Transverse colon (tissue), 4 donors: ENCODE measurements around the gene CYP46A1. TPM values are rescaled to one million over a fixed set of nuclear protein-coding genes. Genes with fewer than 3 reads are reported as not detected.

Experiments used
- DNase-seq: peaks from one replicate; pipeline ENCODE4 v3.0.0-alpha.2; 2019
- H3K27ac ChIP-seq, 4 donors: fragments of 200-600 bp; sonication (generic); 2 replicates each; pipeline ENCODE4 v1.5.1; 2016 to 2018; ENCODE audit warnings: inconsistent platforms in 4 of 4
- H3K27me3 ChIP-seq: fragments of 200-600 bp; sonication (generic); 2 replicates; pipeline ENCODE4 v1.5.1; 2017; ENCODE audit warnings: inconsistent platforms
- H3K36me3 ChIP-seq, 4 donors: fragments of 200-600 bp; sonication (generic); 2 replicates each; pipeline ENCODE4 v1.5.1; 2017 to 2019; ENCODE audit warnings: inconsistent platforms in 4 of 4
- H3K4me1 ChIP-seq, 4 donors: fragments of 200-600 bp; sonication (generic); 2 replicates each; pipeline ENCODE4 v1.5.1; 2017 to 2020; ENCODE audit warnings: inconsistent platforms in 4 of 4
- H3K4me3 ChIP-seq, 4 donors: fragments of 200-600 bp; sonication (generic); 1 replicate in 1 of 4; 2 replicates in 3 of 4; pipeline versions ENCODE4 v1.5.1 to v1.6.1; 2017 to 2019; ENCODE audit warnings: inconsistent platforms in 4 of 4
- H3K9me3 ChIP-seq, 2 donors: fragments of 200-600 bp; sonication (generic); 2 replicates each; pipeline ENCODE4 v1.5.1; 2017 to 2019; ENCODE audit warnings: inconsistent platforms in 2 of 2
- CTCF ChIP-seq, 5 experiments: fragments of 200-600 bp in 3 of 5; fragments of 450-650 bp in 2 of 5; sonication (generic) in 3 of 5; IDR thresholded peaks; 1 replicate in 2 of 5; 2 replicates in 3 of 5; pipeline ENCODE4 v1.5.1; 2016 to 2017; ENCODE audit warnings: antibody characterized with exemption in 5 of 5, inconsistent platforms in 3 of 5, mild to moderate bottlenecking in 2 of 5, moderate library complexity in 1 of 5
- EP300 ChIP-seq: sonication (generic); formaldehyde crosslinking; IDR thresholded peaks from one replicate; pipeline ENCODE4 v1.6.1; 2017; ENCODE audit warnings: antibody characterized with exemption, low read depth
- POLR2A ChIP-seq: fragments of 450-650 bp; IDR thresholded peaks from one replicate; pipeline ENCODE4 v1.6.1; 2016; ENCODE audit warnings: antibody characterized with exemption, mild to moderate bottlenecking, moderate library complexity
- POLR2AphosphoS5 ChIP-seq, 3 donors: sonication (generic); formaldehyde crosslinking; IDR thresholded peaks; one replicate each; pipeline ENCODE4 v1.6.1; 2016; ENCODE audit warnings: antibody characterized with exemption in 3 of 3
- WGBS, 2 donors: methylation state at CpG; one replicate each; pipeline ENCODE4 v1.1.5; 2018; ENCODE audit warnings: low coverage in 1 of 2; 5-methylcytosine and 5-hydroxymethylcytosine counted together
- in situ Hi-C, 4 donors: fragments of 200-750 bp; cut with MboI; loops; one replicate each; pipeline versions ENCODE4 v1.15.0 to v1.15.1; 2017; ENCODE audit warnings: low sequenced_read_pairs in 3 of 4, low pct_ligation_motif_present in 1 of 4, low pct_unique_long_range_greater_than_20kb in 1 of 4
- intact Hi-C: fragments of 100-400 bp; cut with DNase I; formaldehyde crosslinking; loops from one replicate; pipeline ENCODE4 v1.15.1; 2023; ENCODE audit warnings: low total_unique reads
- total RNA-seq, 4 donors: library from RNA; depleted of rRNA; stranded (reverse); fragments of >200 nt; gene quantifications; one replicate each; pipeline ENCODE4 v1.1.0, GENCODE V29; 2016

Gene CYP46A1
- total RNA-seq, 4 donors from 2014 or later, result 0.27 to 0.75 (median 0.52) TPM

- H3K27me3 ChIP-seq, result peaks cover 40% of the 10 kb centered on the region
- WGBS, 2 donors, result 40 to 41% methylated on average over 1 of the region's 1 CpG
Observed at GRCh38 chr14:99657645-99658155, 26.4 kb upstream of the CYP46A1 start.

GRCh38 chr14:99658218-99658845 is 25.8 kb upstream of the CYP46A1 start:
- H3K36me3 ChIP-seq, result no peaks in the 10 kb centered on the region
- H3K4me1 ChIP-seq, result peaks cover 0 to 5% (median 0%) of the 10 kb centered on the region in 4 donors
- peaks cover 40% of the 10 kb centered on the region for H3K27me3 ChIP-seq
- in situ Hi-C loops, result no loop called here
- intact Hi-C loops, result no loop called here
- WGBS, 2 donors, result 48 to 67% methylated on average over 8 to 15 of the region's 15 CpGs
- no peak overlapping the region for H3K4me3 ChIP-seq
- TF ChIP-seq CTCF (IDR thresholded peaks at IDR 0.05), result no peak
- no peak for TF ChIP-seq POLR2AphosphoS5 (IDR thresholded peaks at IDR 0.05)
- TF ChIP-seq EP300, result no peak
- no peak for TF ChIP-seq POLR2A
- no peak overlapping the region for H3K27ac ChIP-seq
- DNase-seq, result no peak
- H3K9me3 ChIP-seq, result no peaks in the 10 kb centered on the region

More at GRCh38 chr14:99657645-99658155, 26.4 kb upstream of the CYP46A1 start:
- H3K9me3 ChIP-seq, result no peaks in the 10 kb centered on the region
- DNase-seq, result no peak
- H3K4me3 ChIP-seq, result no peak overlapping the region
- H3K27ac ChIP-seq, result no peak overlapping the region
- TF ChIP-seq POLR2AphosphoS5 (IDR thresholded peaks at IDR 0.05), result no peak
- no peak for TF ChIP-seq POLR2A
- TF ChIP-seq CTCF (IDR thresholded peaks at IDR 0.05), result no peak
- TF ChIP-seq EP300, result no peak
- H3K4me1 ChIP-seq, result peaks cover 0 to 5% (median 0%) of the 10 kb centered on the region in 4 donors
- intact Hi-C loops (no loop called here), in situ Hi-C loops (no loop called here)
- no peaks in the 10 kb centered on the region for H3K36me3 ChIP-seq

GRCh38 chr14:99659333-99659741 is 24.8 kb upstream of the CYP46A1 start:
- no peaks in the 10 kb centered on the region for H3K36me3 ChIP-seq
- no peak overlapping the region for H3K4me3 ChIP-seq
- H3K9me3 ChIP-seq, result no peaks in the 10 kb centered on the region
- intact Hi-C loops (no loop called here), in situ Hi-C loops (no loop called here)
- DNase-seq, result no peak
- peaks cover 0 to 2% (median 0%) of the 10 kb centered on the region in 4 donors for H3K4me1 ChIP-seq
- H3K27me3 ChIP-seq, result peaks cover 40% of the 10 kb centered on the region
- no peak overlapping the region for H3K27ac ChIP-seq
- TF ChIP-seq CTCF (IDR thresholded peaks at IDR 0.05) (peak in 2 of 5 experiments; percentile 12 to 23), EP300 (no peak)
- WGBS, 2 donors, result 7% methylated on average over 3 of the region's 58 CpGs; no CpG with 5 or more reads in 1 of the 2 donors

- H3K4me3 ChIP-seq, result no peak overlapping the region
- DNase-seq, result no peak
- no peaks in the 10 kb centered on the region for H3K9me3 ChIP-seq
- in situ Hi-C loops (no loop called here), intact Hi-C loops (no loop called here)
- WGBS, 2 donors, result 45% methylated on average over 37 of the region's 37 CpGs; no CpG with 5 or more reads in 1 of the 2 donors
- H3K27ac ChIP-seq, result no peak overlapping the region
- H3K36me3 ChIP-seq, result no peaks in the 10 kb centered on the region
- TF ChIP-seq EP300 (no peak), CTCF (IDR thresholded peaks at IDR 0.05) (no peak), POLR2AphosphoS5 (IDR thresholded peaks at IDR 0.05) (no peak), POLR2A (no peak)
- H3K4me1 ChIP-seq, result no peaks in the 10 kb centered on the region
- H3K27me3 ChIP-seq, result peaks cover 40% of the 10 kb centered on the region
Observed at GRCh38 chr14:99660006-99660566, 24.0 kb upstream of the CYP46A1 start.
